K562 (cell line): ENCODE results near the gene MAST1. TPM values are rescaled to one million over a fixed set of nuclear protein-coding genes. Genes with fewer than 3 reads are reported as not detected.

ENCODE experiments used
- CBFA2T2 ChIP-seq: fragments of 450-650 bp; conservative IDR thresholded peaks from 2 replicates; pipeline ENCODE4 v1.6.1; 2017; ENCODE audit warnings: mild to moderate bottlenecking
- ETV1 ChIP-seq: fragments of 450-650 bp; conservative IDR thresholded peaks from 2 replicates; pipeline ENCODE4 v1.6.1; 2016; ENCODE audit warnings: missing genetic modification characterization, control low read depth, low read depth, missing compliant biosample characterization
- ETV5 ChIP-seq: sonication (generic); formaldehyde crosslinking; IDR thresholded peaks from 2 replicates; pipeline ENCODE4 v1.4.0; 2020; ENCODE audit warnings: low read depth, mild to moderate bottlenecking, missing genetic modification reagents
- HMG20B ChIP-seq: fragments of 250-450 bp; sonication (Bioruptor Pico); IDR thresholded peaks from 2 replicates; pipeline ENCODE4 v1.5.0; 2021; ENCODE audit warnings: mild to moderate bottlenecking
- LARP7 ChIP-seq: fragments of 450-650 bp; IDR thresholded peaks from 2 replicates; pipeline ENCODE4 v1.6.1; 2016
- MGA ChIP-seq: fragments of 450-650 bp; IDR thresholded peaks from 2 replicates; pipeline ENCODE4 v1.6.1; 2016; ENCODE audit warnings: mild to moderate bottlenecking, moderate library complexity
- NBN ChIP-seq: fragments of 450-650 bp; IDR thresholded peaks from 2 replicates; pipeline ENCODE4 v1.6.1; 2016; ENCODE audit warnings: low read depth, mild to moderate bottlenecking
- STAT6 ChIP-seq: sonication (generic); formaldehyde crosslinking; IDR thresholded peaks from 2 replicates; pipeline ENCODE4 v1.8.1; 2023; ENCODE audit warnings: mild to moderate bottlenecking, missing genetic modification reagents
- U2AF1 ChIP-seq: fragments of 200-400 bp; formaldehyde crosslinking; optimal IDR thresholded peaks from 2 replicates; pipeline ENCODE3; 2017; ENCODE audit warnings: mild to moderate bottlenecking, low read depth, low read length, moderate library complexity
- ZEB2 ChIP-seq: fragments of 450-650 bp; IDR thresholded peaks from 2 replicates; pipeline ENCODE4 v1.6.1; 2016
- ZNF395 ChIP-seq: fragments of 200-800 bp; sonication (Bioruptor generic); IDR thresholded peaks from 2 replicates; pipeline ENCODE4 v1.6.1; 2017; ENCODE audit warnings: missing genetic modification characterization, missing compliant biosample characterization
- ZNF41 ChIP-seq: fragments of 250-450 bp; sonication (Bioruptor Pico); conservative IDR thresholded peaks from 2 replicates; pipeline ENCODE4 v1.4.0; 2020; ENCODE audit warnings: mild to moderate bottlenecking
- polyA plus RNA-seq, 8 experiments: library from polyadenylated mRNA; depleted of rRNA in 4 of 8; stranded (reverse) in 5 of 8; unstranded in 3 of 8; fragments of >200 nt; fragmentation: Nextera tagmentation in 2 of 8; fragmentation: Illumina TruSeq in 1 of 8; extraction: Ambion mirVana in 2 of 8; extraction: Trizol in 1 of 8; gene quantifications; 2 replicates each; pipeline versions ENCODE4 v1.2.1 to v1.2.3, GENCODE V29; 2011 to 2014; ENCODE audit warnings: inconsistent platforms in 1 of 8, missing spikeins in 1 of 8
- total RNA-seq, 7 experiments: library from RNA; depleted of rRNA in 6 of 7; stranded (reverse); fragments of >200 nt in 6 of 7; fragmentation: Illumina TruSeq in 2 of 7; extraction: Trizol in 2 of 7; gene quantifications; 2 replicates each; pipeline versions ENCODE4 v1.2.1 to v1.2.3, GENCODE V29; 2011 to 2021; ENCODE audit warnings: low replicate concordance in 1 of 7

Gene MAST1
- total and polyA plus RNA-seq, 9 of the 15 experiments (the other 6 are each of a cell fraction or from before 2014, with no cell fraction given) = 0.48 to 10.3 (median 3.9) TPM

- TF ChIP-seq STAT6 (CRISPR knock-in tag) = no peak
- no peak for TF ChIP-seq HMG20B (CRISPR knock-in tag)
- TF ChIP-seq LARP7 = no peak
- no peak for TF ChIP-seq CBFA2T2
- TF ChIP-seq ETV5 (CRISPR knock-in tag) = peak; percentile 85; the same call in 1 of the 2 replicates
- TF ChIP-seq ZNF395 (CRISPR knock-in tag) = peak; percentile 96
- TF ChIP-seq U2AF1 = peak; percentile 98
- TF ChIP-seq ZEB2 = peak; percentile 98
- no peak for TF ChIP-seq ETV1 (tag)
- peak; percentile 49; the same call in 1 of the 2 replicates for TF ChIP-seq NBN
- TF ChIP-seq ZNF41 = no peak
- TF ChIP-seq MGA = peak; percentile 96
Observed at GRCh38 chr19:12884926-12885748, 46.8 kb downstream of the MAST1 start (continued).
